ENCODE data around the gene GPR52.

Gene GPR52, protein sequence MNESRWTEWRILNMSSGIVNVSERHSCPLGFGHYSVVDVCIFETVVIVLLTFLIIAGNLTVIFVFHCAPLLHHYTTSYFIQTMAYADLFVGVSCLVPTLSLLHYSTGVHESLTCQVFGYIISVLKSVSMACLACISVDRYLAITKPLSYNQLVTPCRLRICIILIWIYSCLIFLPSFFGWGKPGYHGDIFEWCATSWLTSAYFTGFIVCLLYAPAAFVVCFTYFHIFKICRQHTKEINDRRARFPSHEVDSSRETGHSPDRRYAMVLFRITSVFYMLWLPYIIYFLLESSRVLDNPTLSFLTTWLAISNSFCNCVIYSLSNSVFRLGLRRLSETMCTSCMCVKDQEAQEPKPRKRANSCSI

DNA sequence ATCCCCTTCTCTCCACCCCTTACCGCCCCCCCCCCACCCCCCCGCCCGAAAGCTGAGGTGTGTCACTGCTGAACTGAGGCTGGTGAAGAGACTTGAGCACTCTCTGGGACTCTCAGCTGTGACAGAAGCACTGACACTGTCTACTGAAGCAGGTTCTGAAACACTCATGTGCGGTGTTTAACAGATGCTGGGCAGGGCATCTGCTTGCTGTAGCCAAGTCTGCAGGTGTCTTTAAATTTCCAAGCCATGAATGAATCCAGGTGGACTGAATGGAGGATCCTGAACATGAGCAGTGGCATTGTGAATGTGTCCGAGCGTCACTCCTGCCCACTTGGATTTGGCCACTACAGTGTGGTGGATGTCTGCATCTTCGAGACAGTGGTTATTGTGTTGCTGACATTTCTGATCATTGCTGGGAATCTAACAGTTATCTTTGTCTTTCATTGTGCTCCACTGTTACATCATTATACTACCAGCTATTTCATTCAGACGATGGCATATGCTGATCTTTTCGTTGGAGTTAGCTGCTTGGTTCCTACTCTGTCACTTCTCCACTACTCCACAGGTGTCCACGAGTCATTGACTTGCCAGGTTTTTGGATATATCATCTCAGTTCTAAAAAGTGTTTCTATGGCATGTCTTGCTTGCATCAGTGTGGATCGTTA lies at the start of gene GPR52:
TSS of gene GPR52 (plus strand) at position 99 of the 665 bp plus-strand sequence. CDS start at position 247, 148 bp downstream.
- TF ChIP-seq POLR2A (IDR thresholded peaks at IDR 0.05; ENCODE audit: extremely low read depth, insufficient read length) (no peak), MYC (IDR thresholded peaks at IDR 0.05; ENCODE audit: low read depth, low read length) (no peak)
- TF ChIP-seq, protein P1, sequence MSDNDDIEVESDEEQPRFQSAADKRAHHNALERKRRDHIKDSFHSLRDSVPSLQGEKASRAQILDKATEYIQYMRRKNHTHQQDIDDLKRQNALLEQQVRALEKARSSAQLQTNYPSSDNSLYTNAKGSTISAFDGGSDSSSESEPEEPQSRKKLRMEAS (IDR thresholded peaks at IDR 0.05; ENCODE audit: low read depth, low read length), result no peak
- TF ChIP-seq, protein P2, sequence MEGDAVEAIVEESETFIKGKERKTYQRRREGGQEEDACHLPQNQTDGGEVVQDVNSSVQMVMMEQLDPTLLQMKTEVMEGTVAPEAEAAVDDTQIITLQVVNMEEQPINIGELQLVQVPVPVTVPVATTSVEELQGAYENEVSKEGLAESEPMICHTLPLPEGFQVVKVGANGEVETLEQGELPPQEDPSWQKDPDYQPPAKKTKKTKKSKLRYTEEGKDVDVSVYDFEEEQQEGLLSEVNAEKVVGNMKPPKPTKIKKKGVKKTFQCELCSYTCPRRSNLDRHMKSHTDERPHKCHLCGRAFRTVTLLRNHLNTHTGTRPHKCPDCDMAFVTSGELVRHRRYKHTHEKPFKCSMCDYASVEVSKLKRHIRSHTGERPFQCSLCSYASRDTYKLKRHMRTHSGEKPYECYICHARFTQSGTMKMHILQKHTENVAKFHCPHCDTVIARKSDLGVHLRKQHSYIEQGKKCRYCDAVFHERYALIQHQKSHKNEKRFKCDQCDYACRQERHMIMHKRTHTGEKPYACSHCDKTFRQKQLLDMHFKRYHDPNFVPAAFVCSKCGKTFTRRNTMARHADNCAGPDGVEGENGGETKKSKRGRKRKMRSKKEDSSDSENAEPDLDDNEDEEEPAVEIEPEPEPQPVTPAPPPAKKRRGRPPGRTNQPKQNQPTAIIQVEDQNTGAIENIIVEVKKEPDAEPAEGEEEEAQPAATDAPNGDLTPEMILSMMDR (IDR thresholded peaks at IDR 0.05; ENCODE audit: low read depth, low read length), result no peak
- H3K4me3 ChIP-seq (ENCODE audit: low read depth, low read length), result no peak within 1 kb of the TSS
- no peak for DNase-seq (ENCODE audit: low read depth)

DNA sequence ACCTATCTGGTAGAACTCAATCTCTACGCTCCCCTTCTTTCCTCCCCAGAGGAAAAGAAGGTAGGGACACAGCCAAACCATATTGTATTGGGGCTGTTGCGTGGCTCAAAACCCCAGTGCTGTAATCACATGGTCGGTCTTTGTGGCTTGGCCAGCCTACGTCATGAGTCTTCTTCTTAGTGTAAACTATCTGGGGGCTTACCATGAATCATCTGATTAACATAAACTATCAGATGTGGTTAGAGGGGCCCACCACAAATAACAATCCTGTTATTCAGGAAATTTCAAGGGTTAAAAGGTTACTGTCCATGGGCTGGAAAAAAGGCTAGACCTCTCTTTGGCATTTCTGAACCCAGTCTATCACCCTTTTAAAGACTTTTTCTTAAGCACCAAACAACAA lies 49.5 kb upstream of the GPR52 start:
- no peak overlapping the region for H3K4me3 ChIP-seq (ENCODE audit: low read depth, low read length)
- no peak for DNase-seq (ENCODE audit: low read depth)
- TF ChIP-seq MYC (IDR thresholded peaks at IDR 0.05; ENCODE audit: low read depth, low read length) (no peak), POLR2A (IDR thresholded peaks at IDR 0.05; ENCODE audit: extremely low read depth, insufficient read length) (no peak)
- TF ChIP-seq, protein P2 (IDR thresholded peaks at IDR 0.05; ENCODE audit: low read depth, low read length), result no peak
- TF ChIP-seq, protein P1 (IDR thresholded peaks at IDR 0.05; ENCODE audit: low read depth, low read length), result no peak

DNA sequence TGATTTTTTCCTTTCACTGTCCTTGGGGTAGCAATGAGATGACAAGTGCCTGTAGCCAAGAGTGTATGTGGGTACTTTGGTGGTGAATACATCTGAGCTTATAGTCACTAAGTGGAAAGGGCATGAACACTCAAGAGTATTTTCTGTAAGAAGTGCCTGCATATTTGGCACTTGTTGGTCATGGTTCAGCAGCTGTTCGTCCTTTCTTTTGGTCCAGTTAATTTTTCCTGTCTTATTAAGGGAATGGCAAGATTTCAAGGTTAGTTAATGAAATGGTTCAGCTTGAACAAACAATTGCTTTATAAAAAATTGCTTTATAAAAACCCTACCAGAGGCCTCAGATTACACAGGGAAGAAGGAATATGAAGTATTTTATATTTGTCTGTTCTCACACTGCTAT lies 48.6 kb upstream of the GPR52 start:
- no peak for DNase-seq (ENCODE audit: low read depth)
- H3K4me3 ChIP-seq (ENCODE audit: low read depth, low read length), result no peak overlapping the region
- TF ChIP-seq, protein P1 (IDR thresholded peaks at IDR 0.05; ENCODE audit: low read depth, low read length), result no peak
- no peak for TF ChIP-seq MYC (IDR thresholded peaks at IDR 0.05; ENCODE audit: low read depth, low read length)
- TF ChIP-seq, protein P2 (IDR thresholded peaks at IDR 0.05; ENCODE audit: low read depth, low read length), result no peak
- TF ChIP-seq POLR2A (IDR thresholded peaks at IDR 0.05; ENCODE audit: extremely low read depth, insufficient read length), result no peak

DNA sequence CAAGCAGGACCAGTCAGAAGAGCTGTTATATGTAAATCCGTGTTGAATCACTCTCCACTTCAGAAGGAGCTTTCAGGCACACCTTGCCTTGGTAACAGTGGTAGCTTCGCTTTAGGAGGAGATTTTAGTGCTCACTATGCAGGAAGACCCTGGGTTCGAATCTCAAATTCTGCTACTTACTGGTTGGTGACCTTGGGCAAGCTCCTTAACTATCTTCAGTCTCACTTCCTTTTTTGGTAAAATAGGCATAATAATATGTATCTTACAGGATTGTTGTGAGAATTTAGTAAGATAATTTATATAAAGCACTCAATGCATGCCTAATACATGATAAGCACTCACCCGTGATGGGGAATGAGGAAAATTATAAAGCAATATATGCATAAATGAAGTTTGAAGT lies 46.7 kb upstream of the GPR52 start:
- TF ChIP-seq, protein P2 (IDR thresholded peaks at IDR 0.05; ENCODE audit: low read depth, low read length), result no peak
- TF ChIP-seq MYC (IDR thresholded peaks at IDR 0.05; ENCODE audit: low read depth, low read length) (no peak), POLR2A (IDR thresholded peaks at IDR 0.05; ENCODE audit: extremely low read depth, insufficient read length) (no peak)
- TF ChIP-seq, protein P1 (IDR thresholded peaks at IDR 0.05; ENCODE audit: low read depth, low read length), result no peak
- H3K4me3 ChIP-seq (ENCODE audit: low read depth, low read length), result no peak overlapping the region
- DNase-seq (ENCODE audit: low read depth), result no peak

DNA sequence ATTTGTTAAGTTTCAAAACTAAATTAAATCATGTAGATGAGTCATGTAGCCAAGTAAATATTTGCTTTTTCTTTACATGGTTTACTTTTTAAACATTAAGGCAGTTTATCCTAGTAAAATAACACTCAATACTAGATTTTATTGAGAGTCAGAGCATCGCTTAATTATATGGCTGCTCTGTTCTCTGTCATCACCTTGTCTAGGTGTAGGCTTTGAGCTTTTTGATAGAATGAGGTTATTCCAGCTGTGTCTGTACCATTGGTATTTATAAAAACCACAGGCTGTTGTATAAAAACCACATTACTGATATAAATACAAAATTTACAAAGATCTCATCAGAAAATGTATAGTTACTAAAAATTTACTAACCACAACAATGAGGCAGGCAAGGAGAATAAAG lies 42.5 kb upstream of the GPR52 start:
- H3K4me3 ChIP-seq (ENCODE audit: low read depth, low read length), result no peak overlapping the region
- TF ChIP-seq POLR2A (IDR thresholded peaks at IDR 0.05; ENCODE audit: extremely low read depth, insufficient read length) (no peak), MYC (IDR thresholded peaks at IDR 0.05; ENCODE audit: low read depth, low read length) (no peak)
- TF ChIP-seq, protein P2 (IDR thresholded peaks at IDR 0.05; ENCODE audit: low read depth, low read length), result no peak
- TF ChIP-seq, protein P1 (IDR thresholded peaks at IDR 0.05; ENCODE audit: low read depth, low read length), result no peak
- no peak for DNase-seq (ENCODE audit: low read depth)
